ENCODE measurements around the gene PTPRM. TPM values are rescaled to one million over a fixed set of nuclear protein-coding genes. Genes with fewer than 3 reads are reported as not detected.

PTPRM gene
- total RNA-seq, 1 donor, result 84.7 TPM

DNA sequence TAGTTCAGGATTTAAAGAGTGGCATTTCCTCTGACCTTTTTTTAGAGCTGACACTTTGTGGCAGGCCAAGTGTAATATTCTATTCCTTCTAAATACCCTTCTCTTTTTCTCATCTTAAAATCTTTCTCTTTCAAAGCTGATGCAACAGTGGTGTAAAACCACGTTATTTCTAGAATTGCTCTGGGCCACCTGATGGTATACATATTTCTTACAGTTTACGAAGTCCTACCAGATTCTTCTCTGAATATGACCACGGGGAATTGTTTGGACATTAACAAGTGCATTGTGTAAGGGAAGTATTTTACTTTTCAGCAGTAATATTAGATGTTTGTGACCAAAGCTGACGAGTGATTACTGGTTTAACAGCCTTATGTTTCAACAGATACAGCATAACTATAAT is 109.9 kb downstream of the PTPRM start:
- Histone ChIP-seq H3K4me3 (ENCODE audit: insufficient read depth, low read length) (no peak overlapping the region), H3K27me3 (ENCODE audit: insufficient read depth, low read length) (no peaks in the 10 kb centered on the region), H4K20me1 (ENCODE audit: insufficient read depth, low read length) (no peaks in the 10 kb centered on the region), H2AFZ (ENCODE audit: low read length) (no peak overlapping the region), H3K4me1 (ENCODE audit: insufficient read depth, low read length) (no peaks in the 10 kb centered on the region), H3K4me2 (ENCODE audit: insufficient read depth, low read length) (no peak overlapping the region), H3K27ac (ENCODE audit: low read depth, low read length) (no peak overlapping the region), H3K79me2 (ENCODE audit: insufficient read depth, low read length) (peaks cover 5% of the 10 kb centered on the region), H3K9me3 (ENCODE audit: low read depth, low read length) (no peaks in the 10 kb centered on the region), H3K36me3 (ENCODE audit: insufficient read depth, low read length) (no peaks in the 10 kb centered on the region)
- no peak for DNase-seq (ENCODE audit: insufficient read length, low spot score, missing footprints)
- TF ChIP-seq, protein P1, sequence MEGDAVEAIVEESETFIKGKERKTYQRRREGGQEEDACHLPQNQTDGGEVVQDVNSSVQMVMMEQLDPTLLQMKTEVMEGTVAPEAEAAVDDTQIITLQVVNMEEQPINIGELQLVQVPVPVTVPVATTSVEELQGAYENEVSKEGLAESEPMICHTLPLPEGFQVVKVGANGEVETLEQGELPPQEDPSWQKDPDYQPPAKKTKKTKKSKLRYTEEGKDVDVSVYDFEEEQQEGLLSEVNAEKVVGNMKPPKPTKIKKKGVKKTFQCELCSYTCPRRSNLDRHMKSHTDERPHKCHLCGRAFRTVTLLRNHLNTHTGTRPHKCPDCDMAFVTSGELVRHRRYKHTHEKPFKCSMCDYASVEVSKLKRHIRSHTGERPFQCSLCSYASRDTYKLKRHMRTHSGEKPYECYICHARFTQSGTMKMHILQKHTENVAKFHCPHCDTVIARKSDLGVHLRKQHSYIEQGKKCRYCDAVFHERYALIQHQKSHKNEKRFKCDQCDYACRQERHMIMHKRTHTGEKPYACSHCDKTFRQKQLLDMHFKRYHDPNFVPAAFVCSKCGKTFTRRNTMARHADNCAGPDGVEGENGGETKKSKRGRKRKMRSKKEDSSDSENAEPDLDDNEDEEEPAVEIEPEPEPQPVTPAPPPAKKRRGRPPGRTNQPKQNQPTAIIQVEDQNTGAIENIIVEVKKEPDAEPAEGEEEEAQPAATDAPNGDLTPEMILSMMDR (IDR thresholded peaks at IDR 0.05; ENCODE audit: extremely low read depth, low read depth, low read length), result no peak

DNA sequence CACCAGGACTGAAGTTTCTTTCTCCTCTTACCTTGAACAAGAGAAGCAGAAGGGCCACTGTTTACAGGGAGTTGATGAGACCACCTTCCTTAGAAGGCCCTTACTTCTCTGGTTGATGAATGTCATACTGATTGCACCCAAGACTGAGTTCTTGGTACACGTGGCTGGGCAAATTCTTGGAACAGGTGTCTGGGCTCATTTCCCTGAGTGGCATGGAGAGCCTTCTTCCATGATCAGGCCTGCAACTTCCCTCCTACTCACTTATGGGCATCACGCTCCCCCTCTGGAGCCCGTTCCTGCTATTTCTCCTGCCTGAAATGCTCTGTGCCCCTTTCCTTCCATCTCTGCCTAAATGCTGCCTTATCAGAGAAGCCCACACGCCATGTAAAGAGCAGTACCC is 110.3 kb downstream of the PTPRM start:
- no peak overlapping the region for H3K27ac ChIP-seq (ENCODE audit: low read depth, low read length)

DNA sequence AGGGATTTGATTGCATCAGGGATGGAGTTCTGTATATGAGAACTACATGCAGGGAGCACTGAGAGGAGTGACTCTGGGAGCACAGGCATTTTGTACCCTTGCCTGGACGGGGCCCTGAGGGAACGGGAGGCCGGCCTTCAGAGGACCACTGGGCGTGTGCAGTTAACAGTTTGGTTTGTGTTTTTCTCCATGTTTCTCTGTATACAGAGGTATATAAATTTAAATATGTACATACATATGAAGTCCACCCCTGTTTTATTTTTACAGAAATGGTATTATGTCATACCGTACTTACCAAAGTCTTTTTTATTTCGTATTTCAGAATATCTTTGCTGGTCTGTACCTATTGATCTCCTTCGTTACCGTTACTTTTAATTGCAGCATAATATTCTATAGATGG is 111.3 kb downstream of the PTPRM start:
- H3K4me1 ChIP-seq (ENCODE audit: insufficient read depth, low read length), result no peaks in the 10 kb centered on the region
- no peaks in the 10 kb centered on the region for H3K9me3 ChIP-seq (ENCODE audit: low read depth, low read length)
- no peak overlapping the region for H3K4me2 ChIP-seq (ENCODE audit: insufficient read depth, low read length)
- no peaks in the 10 kb centered on the region for H3K27me3 ChIP-seq (ENCODE audit: insufficient read depth, low read length)
- no peak overlapping the region for H3K27ac ChIP-seq (ENCODE audit: low read depth, low read length)
- no peak for DNase-seq (ENCODE audit: insufficient read length, low spot score, missing footprints)
- peaks cover 5% of the 10 kb centered on the region for H3K79me2 ChIP-seq (ENCODE audit: insufficient read depth, low read length)
- TF ChIP-seq, protein P1 (IDR thresholded peaks at IDR 0.05; ENCODE audit: extremely low read depth, low read depth, low read length), result no peak
- H2AFZ ChIP-seq (ENCODE audit: low read length), result no peak overlapping the region
- no peaks in the 10 kb centered on the region for H4K20me1 ChIP-seq (ENCODE audit: insufficient read depth, low read length)
- H3K36me3 ChIP-seq (ENCODE audit: insufficient read depth, low read length), result no peaks in the 10 kb centered on the region
- H3K4me3 ChIP-seq (ENCODE audit: insufficient read depth, low read length), result no peak overlapping the region

More for the DNA sequence above, 110.3 kb downstream of the PTPRM start:
- Histone ChIP-seq H3K27me3 (ENCODE audit: insufficient read depth, low read length) (no peaks in the 10 kb centered on the region), H3K4me3 (ENCODE audit: insufficient read depth, low read length) (no peak overlapping the region), H3K79me2 (ENCODE audit: insufficient read depth, low read length) (peaks cover 5% of the 10 kb centered on the region), H2AFZ (ENCODE audit: low read length) (no peak overlapping the region), H3K4me1 (ENCODE audit: insufficient read depth, low read length) (no peaks in the 10 kb centered on the region), H3K36me3 (ENCODE audit: insufficient read depth, low read length) (no peaks in the 10 kb centered on the region), H3K4me2 (ENCODE audit: insufficient read depth, low read length) (no peak overlapping the region), H4K20me1 (ENCODE audit: insufficient read depth, low read length) (no peaks in the 10 kb centered on the region), H3K9me3 (ENCODE audit: low read depth, low read length) (no peaks in the 10 kb centered on the region)
- TF ChIP-seq, protein P1 (IDR thresholded peaks at IDR 0.05; ENCODE audit: extremely low read depth, low read depth, low read length), result no peak
- no peak for DNase-seq (ENCODE audit: insufficient read length, low spot score, missing footprints)

DNA sequence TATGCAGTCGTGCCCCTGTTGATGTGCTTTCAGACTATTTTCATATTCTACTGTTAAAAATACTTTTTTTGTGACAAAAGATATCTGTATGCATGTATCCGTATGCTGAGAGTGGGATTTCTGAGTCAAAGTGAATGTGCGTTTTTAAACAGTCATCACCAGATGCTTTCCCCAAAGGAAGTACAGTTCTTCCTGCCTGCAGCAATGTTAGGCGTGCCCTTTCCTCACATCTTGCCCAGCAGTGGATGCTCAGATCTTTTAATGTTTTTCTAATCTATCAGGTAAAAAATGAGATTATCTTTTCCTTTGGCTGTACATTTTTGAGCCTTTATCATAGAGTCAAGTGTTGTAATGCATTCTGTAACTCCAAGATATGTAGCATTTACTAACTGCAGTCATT is 111.7 kb downstream of the PTPRM start:
- peaks cover 5% of the 10 kb centered on the region for H3K79me2 ChIP-seq (ENCODE audit: insufficient read depth, low read length)
- no peak overlapping the region for H3K4me3 ChIP-seq (ENCODE audit: insufficient read depth, low read length)
- DNase-seq (ENCODE audit: insufficient read length, low spot score, missing footprints), result no peak
- H3K27me3 ChIP-seq (ENCODE audit: insufficient read depth, low read length), result no peaks in the 10 kb centered on the region
- H2AFZ ChIP-seq (ENCODE audit: low read length), result no peak overlapping the region
- H3K4me1 ChIP-seq (ENCODE audit: insufficient read depth, low read length), result no peaks in the 10 kb centered on the region
- H3K27ac ChIP-seq (ENCODE audit: low read depth, low read length), result no peak overlapping the region
- TF ChIP-seq, protein P1 (IDR thresholded peaks at IDR 0.05; ENCODE audit: extremely low read depth, low read depth, low read length), result no peak
- H4K20me1 ChIP-seq (ENCODE audit: insufficient read depth, low read length), result no peaks in the 10 kb centered on the region
- H3K4me2 ChIP-seq (ENCODE audit: insufficient read depth, low read length), result no peak overlapping the region
- no peaks in the 10 kb centered on the region for H3K36me3 ChIP-seq (ENCODE audit: insufficient read depth, low read length)
- no peaks in the 10 kb centered on the region for H3K9me3 ChIP-seq (ENCODE audit: low read depth, low read length)

Measured in osteoblast (primary cell).